GM23248 (cell line): ENCODE data around the gene TEAD3. TPM values are rescaled to one million over a fixed set of nuclear protein-coding genes. Genes with fewer than 3 reads are reported as not detected.
"Not testable (repeated sequence)": the region's sequence is repeated elsewhere in the genome, so short reads cannot be mapped to it uniquely, and the experiment has no call there.

Experiments
- DNase-seq: peaks from one replicate; pipeline ENCODE4 v3.0.0-alpha.2; 2015
- H2AFZ ChIP-seq: fragments of 200-600 bp; sonication (generic); 2 replicates; pipeline ENCODE4 v1.6.1; 2016; ENCODE audit warnings: antibody characterized with exemption
- H3F3A ChIP-seq: fragments of 200-600 bp; sonication (generic); 2 replicates; pipeline ENCODE4 v1.6.1; 2016; ENCODE audit warnings: mild to moderate bottlenecking, antibody characterized with exemption, mixed run types; ENCODE audit not compliant: insufficient read depth
- H3K27ac ChIP-seq: fragments of 200-600 bp; sonication (generic); 2 replicates; pipeline ENCODE4 v1.5.1; 2016; ENCODE audit warnings: mild to moderate bottlenecking
- H3K27me3 ChIP-seq: fragments of 200-600 bp; sonication (generic); replicated peaks from 2 replicates; pipeline ENCODE4 v1.6.1; 2016; ENCODE audit warnings: mild to moderate bottlenecking; ENCODE audit not compliant: insufficient read depth
- H3K36me3 ChIP-seq: fragments of 200-600 bp; sonication (generic); 2 replicates; pipeline ENCODE4 v1.6.1; 2016; ENCODE audit warnings: low read depth, mild to moderate bottlenecking
- H3K4me1 ChIP-seq: fragments of 200-600 bp; sonication (generic); 2 replicates; pipeline ENCODE4 v1.6.1; 2016; ENCODE audit warnings: mild to moderate bottlenecking; ENCODE audit not compliant: insufficient read depth
- H3K4me2 ChIP-seq: fragments of 200-600 bp; sonication (generic); one replicate; pipeline ENCODE4 v1.6.1; 2016; ENCODE audit warnings: mild to moderate bottlenecking; ENCODE audit not compliant: unreplicated experiment
- H3K4me3 ChIP-seq: fragments of 200-600 bp; sonication (generic); 2 replicates; pipeline ENCODE4 v1.5.1; 2016; ENCODE audit warnings: mild to moderate bottlenecking
- H3K79me2 ChIP-seq: fragments of 200-600 bp; sonication (generic); 2 replicates; pipeline ENCODE4 v1.6.1; 2016; ENCODE audit warnings: mild to moderate bottlenecking; ENCODE audit not compliant: insufficient read depth
- H3K9ac ChIP-seq: fragments of 200-600 bp; sonication (generic); 2 replicates; pipeline ENCODE4 v1.6.1; 2016; ENCODE audit warnings: mild to moderate bottlenecking
- H3K9me2 ChIP-seq: fragments of 200-600 bp; sonication (generic); 2 replicates; pipeline ENCODE4 v1.6.1; 2016; ENCODE audit warnings: mixed run types, mild to moderate bottlenecking, moderate library complexity; ENCODE audit not compliant: insufficient read depth
- H3K9me3 ChIP-seq: fragments of 200-600 bp; sonication (generic); one replicate; pipeline ENCODE4 v1.6.1; 2017; ENCODE audit warnings: low read depth
- H4K20me1 ChIP-seq: fragments of 200-600 bp; sonication (generic); 2 replicates; pipeline ENCODE4 v1.6.0; 2016; ENCODE audit not compliant: insufficient read depth
- EZH2 ChIP-seq: fragments of 200-600 bp; sonication (generic); IDR thresholded peaks from 2 replicates; pipeline ENCODE4 v1.6.1; 2018; ENCODE audit warnings: antibody characterized with exemption, mild to moderate bottlenecking; ENCODE audit not compliant: insufficient read depth, poor library complexity, severe bottlenecking
- EZH2phosphoT487 ChIP-seq: fragments of 200-600 bp; sonication (generic); IDR thresholded peaks from 2 replicates; pipeline ENCODE4 v1.6.1; 2018; ENCODE audit warnings: antibody characterized with exemption, moderate library complexity, mild to moderate bottlenecking, low read depth; ENCODE audit not compliant: insufficient read depth
- WGBS, 2 experiments: methylation state at CpG; one replicate each; pipeline ENCODE4 v1.1.6; 2015 to 2017; ENCODE audit warnings: low lambda C conversion rate in 2 of 2, low coverage in 1 of 2; ENCODE audit errors: missing lambda C conversion rate in 2 of 2; 5-methylcytosine and 5-hydroxymethylcytosine counted together
- in situ Hi-C: fragments of 300-500 bp; cut with MboI; formaldehyde crosslinking; loops from 2 replicates; pipeline ENCODE4 v1.15.0; 2020
- polyA plus RNA-seq: library from polyadenylated mRNA; unstranded; fragments of >200 nt; fragmentation: Nextera tagmentation; extraction: Ambion mirVana; gene quantifications from 2 replicates; pipeline ENCODE4 v1.2.1, GENCODE V29; 2016
- total RNA-seq: library from RNA; depleted of rRNA; stranded (reverse); fragments of >200 nt; shearing (Covaris generic); gene quantifications from 2 replicates; pipeline ENCODE4 v1.2.3, GENCODE V29; 2014

Gene TEAD3
- total and polyA plus RNA-seq, 2 experiments from 2014 or later, result 6.9 to 10.5 TPM

DNA sequence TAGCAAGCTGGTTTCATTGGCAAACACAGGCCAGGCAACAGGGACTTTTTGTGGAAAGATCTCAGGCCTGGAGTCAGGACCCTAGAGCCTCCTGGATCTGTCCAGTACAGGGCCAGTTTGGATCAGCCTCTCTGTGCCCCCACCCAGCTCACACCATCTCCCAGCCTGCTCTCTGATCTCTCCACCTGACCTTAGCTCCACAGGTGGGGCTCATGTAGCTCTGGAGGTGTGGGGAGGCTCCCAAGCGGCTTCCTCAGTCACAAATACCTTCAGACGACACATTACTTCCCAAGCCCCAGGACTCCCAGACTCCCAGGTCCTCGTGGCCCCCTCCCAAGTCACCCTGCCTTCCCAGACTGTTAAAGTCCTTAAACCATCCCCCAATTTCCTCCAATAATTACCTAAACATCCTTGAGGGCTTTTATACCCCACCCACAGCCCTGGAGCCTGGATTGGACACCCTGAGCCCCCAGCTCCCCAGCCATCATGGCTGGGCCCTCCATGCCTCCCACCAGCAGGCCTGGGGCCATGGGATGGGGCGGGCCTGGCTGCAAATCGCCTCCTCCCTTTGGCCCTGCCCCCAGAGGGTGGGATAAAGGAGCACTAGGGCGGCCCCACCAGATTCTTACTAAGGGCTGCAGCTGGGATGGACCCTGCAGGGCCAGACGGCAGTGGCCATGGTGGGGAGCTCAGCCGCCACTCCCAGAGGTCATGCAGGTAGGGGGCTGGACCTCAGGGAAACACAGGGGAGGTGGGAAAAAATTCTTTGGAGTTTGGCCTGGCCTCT lies 60.6 kb downstream of the TEAD3 start:
- Histone ChIP-seq H2AFZ (no peak overlapping the region), H3F3A (no peaks in the 10 kb centered on the region; the same call in 1 of the 2 replicates), H3K36me3 (no peaks in the 10 kb centered on the region), H4K20me1 (no peaks in the 10 kb centered on the region), H3K9me2 (no peaks in the 10 kb centered on the region), H3K79me2 (no peaks in the 10 kb centered on the region), H3K27ac (no peak overlapping the region), H3K4me2 (no peak overlapping the region), H3K9ac (no peak overlapping the region), H3K4me1 (no peaks in the 10 kb centered on the region), H3K4me3 (no peak overlapping the region), H3K27me3 (no peaks in the 10 kb centered on the region), H3K9me3 (no peaks in the 10 kb centered on the region)
- no peak for DNase-seq
- in situ Hi-C loops, result no loop called here
- WGBS, 2 experiments, result 84 to 88% methylated on average over 8 of the region's 8 CpGs
- TF ChIP-seq EZH2, result no peak
- no peak for TF ChIP-seq EZH2phosphoT487

GRCh38 chr6:35435074-35435837 lies 61.6 kb downstream of the TEAD3 start:
- in situ Hi-C loops, result no loop called here
- Histone ChIP-seq H3K4me2 (no peak overlapping the region), H3K9me3 (no peaks in the 10 kb centered on the region), H3K36me3 (no peaks in the 10 kb centered on the region), H3K9ac (no peak overlapping the region), H3K27me3 (no peaks in the 10 kb centered on the region), H3F3A (peaks cover 2% of the 10 kb centered on the region), H3K79me2 (no peaks in the 10 kb centered on the region), H2AFZ (no peak overlapping the region), H3K4me3 (no peak overlapping the region), H4K20me1 (no peaks in the 10 kb centered on the region), H3K27ac (no peak overlapping the region), H3K4me1 (no peaks in the 10 kb centered on the region), H3K9me2 (no peaks in the 10 kb centered on the region)
- TF ChIP-seq EZH2 (no peak), EZH2phosphoT487 (no peak)
- WGBS, 2 experiments, result 86 to 87% methylated on average over 16 of the region's 16 CpGs
- DNase-seq, result no peak

- H3K27me3 ChIP-seq, H3K36me3 ChIP-seq, H2AFZ ChIP-seq, H3K9me2 ChIP-seq, H3K79me2 ChIP-seq, H4K20me1 ChIP-seq, H3K9ac ChIP-seq, H3K4me2 ChIP-seq, DNase-seq, in situ Hi-C loops, H3K9me3 ChIP-seq, H3F3A ChIP-seq, H3K27ac ChIP-seq, H3K4me3 ChIP-seq: not testable (repeated sequence)
- H3K4me1 ChIP-seq, result peaks cover 12% of the 10 kb centered on the region
- 63 to 68% methylated on average over 3 of the region's 3 CpGs for WGBS, 2 experiments
Measured at GRCh38 chr6:35432702-35433101, 64.2 kb downstream of the TEAD3 start.

DNA sequence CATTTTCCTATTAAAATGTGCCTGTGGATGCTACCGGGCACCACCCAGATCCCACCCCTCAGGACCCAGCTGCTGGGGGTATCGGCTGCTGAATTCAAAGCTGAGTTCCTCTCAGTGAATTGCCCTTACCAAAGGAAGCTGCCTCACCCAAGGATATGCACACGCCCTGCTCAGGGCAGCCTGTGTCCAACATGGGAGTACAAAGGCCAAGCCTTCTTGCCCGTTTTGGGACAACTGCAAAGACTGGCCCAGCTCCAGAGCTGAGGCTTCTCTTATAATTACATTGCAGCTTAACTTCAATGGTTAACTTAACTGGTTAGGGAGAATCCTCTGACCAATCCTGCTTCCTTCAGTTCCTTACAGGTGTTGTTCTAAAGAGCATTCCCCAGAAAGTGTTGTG lies 64.6 kb downstream of the TEAD3 start:
- peaks cover 16% of the 10 kb centered on the region for H3K4me1 ChIP-seq
- H3K36me3 ChIP-seq, result no peaks in the 10 kb centered on the region
- H3F3A ChIP-seq, result peaks cover 4% of the 10 kb centered on the region
- no peak overlapping the region for H3K9ac ChIP-seq
- no peaks in the 10 kb centered on the region for H3K9me3 ChIP-seq
- in situ Hi-C loops, result no loop called here
- H2AFZ ChIP-seq, result no peak overlapping the region
- no peak for DNase-seq
- no peak overlapping the region for H3K4me2 ChIP-seq
- 54 to 60% methylated on average over 4 of the region's 4 CpGs for WGBS, 2 experiments
- no peaks in the 10 kb centered on the region for H3K9me2 ChIP-seq
- no peaks in the 10 kb centered on the region for H3K79me2 ChIP-seq
- H3K4me3 ChIP-seq, result no peak overlapping the region
- no peaks in the 10 kb centered on the region for H3K27me3 ChIP-seq
- H3K27ac ChIP-seq, result no peak overlapping the region
- no peak for TF ChIP-seq EZH2
- TF ChIP-seq EZH2phosphoT487, result no peak
- no peaks in the 10 kb centered on the region for H4K20me1 ChIP-seq
